Activated B cell treated with CpG ODN at 0.5 μM for 24 hours (primary cell): ENCODE results near the gene INSL6. TPM values are rescaled to one million over a fixed set of nuclear protein-coding genes. Genes with fewer than 3 reads are reported as not detected.

Experiments used
- ATAC-seq: fragments of 200-7000 bp; cut with Tn5 transposase; one replicate; pipeline ENCODE4 v1.10.0; 2021; ENCODE audit warnings: low read depth, mild to moderate bottlenecking, moderate library complexity
- CTCF ChIA-PET: fragments of 350-600 bp; sonication (Branson Sonifier 250); formaldehyde crosslinking; loops from one replicate; lab custom pipeline; 2021; ENCODE audit warnings: antibody characterized with exemption; lab: Charles Lee
- POLR2A ChIA-PET: fragments of 350-600 bp; sonication (Branson Sonifier 250); formaldehyde crosslinking; loops from one replicate; lab custom pipeline; 2021; ENCODE audit warnings: antibody characterized with exemption; lab: Charles Lee
- DNase-seq: peaks from one replicate; pipeline ENCODE4 v3.0.0; 2022
- H3K27ac Mint-ChIP-seq: one replicate; pipeline ENCODE4 v1.8.0; 2020; ENCODE audit warnings: mixed read lengths
- H3K27me3 Mint-ChIP-seq: one replicate; pipeline ENCODE4 v1.8.0; 2021; ENCODE audit warnings: mixed read lengths
- H3K36me3 Mint-ChIP-seq: one replicate; pipeline ENCODE4 v1.8.0; 2021; ENCODE audit warnings: low read depth, mixed read lengths
- H3K4me1 Mint-ChIP-seq: one replicate; pipeline ENCODE4 v1.8.0; 2021; ENCODE audit warnings: mixed read lengths
- H3K4me3 Mint-ChIP-seq: one replicate; pipeline ENCODE4 v1.8.0; 2020; ENCODE audit warnings: mild to moderate bottlenecking, mixed read lengths
- H3K9me3 Mint-ChIP-seq: one replicate; pipeline ENCODE4 v1.8.0; 2020; ENCODE audit warnings: mixed read lengths
- CTCF ChIP-seq: fragments of 200-600 bp; IDR thresholded peaks from one replicate; pipeline ENCODE4 v1.8.0; 2022; ENCODE audit warnings: antibody characterized with exemption, mild to moderate bottlenecking
- intact Hi-C: fragments of 100-400 bp; cut with micrococcal nuclease; formaldehyde crosslinking; loops from one replicate; pipeline ENCODE4 v1.15.1; 2024
- total RNA-seq: library from RNA; stranded (reverse); gene quantifications from 2 replicates; pipeline ENCODE4 v1.2.3, GENCODE V29; 2022

INSL6 gene, protein sequence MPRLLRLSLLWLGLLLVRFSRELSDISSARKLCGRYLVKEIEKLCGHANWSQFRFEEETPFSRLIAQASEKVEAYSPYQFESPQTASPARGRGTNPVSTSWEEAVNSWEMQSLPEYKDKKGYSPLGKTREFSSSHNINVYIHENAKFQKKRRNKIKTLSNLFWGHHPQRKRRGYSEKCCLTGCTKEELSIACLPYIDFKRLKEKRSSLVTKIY
- not detected in 2 replicates for total RNA-seq

DNA sequence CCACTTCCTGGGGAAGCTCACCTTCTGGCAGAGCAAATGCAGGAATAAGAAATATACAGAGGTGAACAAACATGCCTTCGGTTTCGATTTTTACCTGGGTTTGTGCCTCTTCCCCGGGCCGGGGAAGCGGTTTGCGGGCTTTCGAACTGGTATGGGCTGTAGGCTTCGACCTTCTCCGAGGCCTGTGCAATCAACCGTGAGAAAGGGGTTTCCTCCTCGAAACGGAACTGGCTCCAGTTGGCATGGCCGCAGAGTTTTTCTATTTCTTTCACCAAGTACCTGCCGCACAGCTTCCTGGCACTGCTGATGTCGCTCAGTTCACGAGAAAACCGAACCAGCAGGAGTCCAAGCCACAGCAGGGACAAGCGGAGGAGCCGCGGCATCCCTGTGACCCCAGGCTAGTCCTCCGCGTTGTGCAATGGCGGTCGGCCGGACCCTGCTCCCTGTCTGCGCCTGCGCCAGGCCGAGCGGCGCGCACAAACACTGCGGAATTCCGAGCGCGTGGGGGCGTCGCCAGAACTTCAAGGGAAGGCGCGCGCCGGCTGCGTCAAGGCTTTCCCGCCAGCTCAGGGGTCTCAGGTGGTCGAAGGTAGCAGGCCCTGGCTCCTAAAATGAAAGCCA is at the start of gene INSL6:
INSL6 (minus strand) TSS at position 420 of the 621 bp plus-strand sequence; CDS start at position 383, 37 bp downstream.
- H3K36me3 Mint-ChIP-seq: no peaks in the 10 kb centered on the region
- CTCF ChIA-PET: interaction anchor here (0.6 to 5.2 kb wide), 11 partner anchors 9 to 574 kb away, joined by 3 to 87 read pairs (median 5); partner anchors contain the start of genes CD274 and PLGRKT
- H3K9me3 Mint-ChIP-seq: peaks cover 4% of the 10 kb centered on the region
- DNase-seq: no peak
- H3K4me1 Mint-ChIP-seq: peaks cover 12% of the 10 kb centered on the region
- no peak within 1 kb of the TSS for H3K4me3 Mint-ChIP-seq
- POLR2A ChIA-PET: interaction anchor here (0.7 to 1.8 kb wide), 5 partner anchors 128 to 415 kb away, joined by 3 to 22 read pairs (median 4); partner anchors contain the start of gene PLGRKT
- H3K27me3 Mint-ChIP-seq: no peaks in the 10 kb centered on the region
- intact Hi-C loops: loop anchor here (5.0 to 10.0 kb wide), 2 partner anchors 702 to 869 kb away; no protein-coding TSS in a partner anchor
- TF ChIP-seq CTCF: no peak
- H3K27ac Mint-ChIP-seq: no peak within 1 kb of the TSS
- ATAC-seq: no peak

DNA sequence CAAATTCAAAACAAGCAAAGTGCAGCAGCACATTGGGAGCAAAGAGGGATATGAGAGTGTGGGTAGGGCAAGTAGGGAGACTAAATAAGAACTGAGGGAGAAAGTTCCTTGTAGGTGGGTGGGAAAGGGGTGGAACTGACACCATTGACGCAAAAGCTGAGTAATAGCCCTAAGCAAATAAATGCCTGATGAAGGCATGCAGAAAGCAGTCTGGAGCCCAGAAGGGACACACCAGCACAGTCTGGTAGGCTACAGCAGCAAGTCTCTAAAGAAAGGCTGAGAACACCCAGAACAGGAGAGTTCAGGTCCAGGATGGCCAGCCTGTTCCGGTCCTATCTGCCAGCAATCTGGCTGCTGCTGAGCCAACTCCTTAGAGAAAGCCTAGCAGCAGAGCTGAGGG is 45.8 kb upstream of the INSL6 start, which contains the start of gene INSL4:
INSL4 (plus strand) TSS at position 208 of the 400 bp plus-strand sequence; CDS start at position 313, 105 bp downstream.
- no peak within 1 kb of the TSS for H3K4me3 Mint-ChIP-seq
- ChIA-PET POLR2A (no interaction called here), CTCF (no interaction called here)
- no peak for TF ChIP-seq CTCF
- intact Hi-C loops: no loop called here
- H3K27me3 Mint-ChIP-seq: peaks cover 20% of the 10 kb centered on the region
- ATAC-seq (no peak), DNase-seq (no peak)
- no peaks in the 10 kb centered on the region for H3K9me3 Mint-ChIP-seq
- H3K36me3 Mint-ChIP-seq: no peaks in the 10 kb centered on the region
- no peak within 1 kb of the TSS for H3K27ac Mint-ChIP-seq
- H3K4me1 Mint-ChIP-seq: no peaks in the 10 kb centered on the region

- no peak overlapping the region for H3K27ac Mint-ChIP-seq
- H3K36me3 Mint-ChIP-seq: no peaks in the 10 kb centered on the region
- H3K9me3 Mint-ChIP-seq: peaks cover 2% of the 10 kb centered on the region
- H3K27me3 Mint-ChIP-seq: peaks cover 25% of the 10 kb centered on the region
- DNase-seq (no peak), ATAC-seq (no peak)
- ChIA-PET CTCF (no interaction called here), POLR2A (no interaction called here)
- no peak overlapping the region for H3K4me3 Mint-ChIP-seq
- H3K4me1 Mint-ChIP-seq: no peaks in the 10 kb centered on the region
- no peak for TF ChIP-seq CTCF
- intact Hi-C loops: no loop called here
Observed at GRCh38 chr9:5230554-5230953, 45.1 kb upstream of the INSL6 start.

GRCh38 chr9:5205071-5205470 is 19.6 kb upstream of the INSL6 start:
- H3K4me3 Mint-ChIP-seq: no peak overlapping the region
- ATAC-seq: peak; percentile 25
- ChIA-PET POLR2A (no interaction called here), CTCF (no interaction called here)
- no peak for DNase-seq
- H3K27ac Mint-ChIP-seq: no peak overlapping the region
- no peaks in the 10 kb centered on the region for H3K9me3 Mint-ChIP-seq
- no peaks in the 10 kb centered on the region for H3K36me3 Mint-ChIP-seq
- no peak for TF ChIP-seq CTCF
- H3K27me3 Mint-ChIP-seq: peaks cover 4% of the 10 kb centered on the region
- no peaks in the 10 kb centered on the region for H3K4me1 Mint-ChIP-seq
- intact Hi-C loops: no loop called here

GRCh38 chr9:5195463-5195862 is 10.0 kb upstream of the INSL6 start:
- Mint-ChIP-seq H3K27ac (no peak overlapping the region), H3K4me3 (no peak overlapping the region), H3K9me3 (no peaks in the 10 kb centered on the region), H3K27me3 (peaks cover 11% of the 10 kb centered on the region), H3K36me3 (no peaks in the 10 kb centered on the region), H3K4me1 (no peaks in the 10 kb centered on the region)
- POLR2A ChIA-PET: no interaction called here
- intact Hi-C loops: no loop called here
- CTCF ChIA-PET: interaction anchor here (0.8 to 1.4 kb wide), 2 partner anchors 8 to 9 kb away, joined by 3 read pairs; no protein-coding TSS in a partner anchor
- no peak for TF ChIP-seq CTCF
- no peak for ATAC-seq
- no peak for DNase-seq
